HL-60/S4 treated with phorbol 12-myristate 13-acetate at 8.2 ng/mL for 4 days and 3 days (cell line): Measurements from ENCODE around the gene SMTN.
"Not testable (repeated sequence)": the region's sequence is repeated elsewhere in the genome, so short reads cannot be mapped to it uniquely, and the experiment has no call there.

Experiments used
- in situ Hi-C: fragments of 300-500 bp; cut with MboI; formaldehyde crosslinking; loops from 2 replicates; pipeline ENCODE4 v1.15.0; 2022; ENCODE audit warnings: low sequenced_read_pairs

Gene SMTN

GRCh38 chr22:31069691-31070314 lies 11.3 kb upstream of the SMTN start:
- in situ Hi-C loops: not testable (repeated sequence)

- in situ Hi-C loops: not testable (repeated sequence)
These were observed 8.0 kb upstream of the SMTN start for GRCh38 chr22:31073125-31073524.

- in situ Hi-C loops: not testable (repeated sequence)
These were observed 7.5 kb upstream of the SMTN start for GRCh38 chr22:31073545-31074145.

GRCh38 chr22:31075961-31076360 lies 5.2 kb upstream of the SMTN start:
- in situ Hi-C loops: no loop called here

GRCh38 chr22:31077681-31078080 lies 3.4 kb upstream of the SMTN start:
- in situ Hi-C loops: no loop called here

- in situ Hi-C loops: not testable (repeated sequence)
These were observed 2.7 kb upstream of the SMTN start for GRCh38 chr22:31078389-31078788.

- in situ Hi-C loops: no loop called here
These were observed 1.9 kb upstream of the SMTN start for GRCh38 chr22:31079095-31079642.

- in situ Hi-C loops: no loop called here
These were observed 812 bp upstream of the SMTN start for GRCh38 chr22:31080164-31080847.

- in situ Hi-C loops: no loop called here
These were observed 966 bp downstream of the SMTN start for GRCh38 chr22:31081963-31082605.

GRCh38 chr22:31082606-31083376 lies 1.7 kb downstream of the SMTN start:
- in situ Hi-C loops: no loop called here

GRCh38 chr22:31083377-31083768 lies 2.3 kb downstream of the SMTN start:
- in situ Hi-C loops: no loop called here

GRCh38 chr22:31083923-31084810 lies 3.0 kb downstream of the SMTN start:
- in situ Hi-C loops: no loop called here

- in situ Hi-C loops: no loop called here
These were observed 3.8 kb downstream of the SMTN start for GRCh38 chr22:31084811-31085492.

- in situ Hi-C loops: no loop called here
These were observed 4.3 kb downstream of the SMTN start for GRCh38 chr22:31085493-31085824.

GRCh38 chr22:31085928-31086327 lies 4.8 kb downstream of the SMTN start:
- in situ Hi-C loops: no loop called here

GRCh38 chr22:31086703-31087330 lies 5.7 kb downstream of the SMTN start:
- in situ Hi-C loops: no loop called here

- in situ Hi-C loops: no loop called here
These were observed 6.7 kb downstream of the SMTN start for GRCh38 chr22:31087744-31088215.

GRCh38 chr22:31088233-31088986 lies 7.3 kb downstream of the SMTN start:
- in situ Hi-C loops: no loop called here
